Hindlimb muscle (tissue), 1 donor: ENCODE results near the gene ATRNL1. TPM values are rescaled to one million over a fixed set of nuclear protein-coding genes. Genes with fewer than 3 reads are reported as not detected.

Source experiments
- DNase-seq: peaks from one replicate; pipeline ENCODE4 v3.0.0-alpha.2; 2013
- polyA plus RNA-seq: library from polyadenylated mRNA; unstranded; fragments of 120-200 nt; gene quantifications from one replicate; pipeline ENCODE4 v1.2.1, GENCODE V29; 2013; ENCODE audit not compliant: insufficient read length

ATRNL1 gene
- polyA plus RNA-seq, 1 donor = 0.45 TPM

- no peak for DNase-seq
These were observed 860.8 kb downstream of the ATRNL1 start for GRCh38 chr10:115953968-115954367.

DNA sequence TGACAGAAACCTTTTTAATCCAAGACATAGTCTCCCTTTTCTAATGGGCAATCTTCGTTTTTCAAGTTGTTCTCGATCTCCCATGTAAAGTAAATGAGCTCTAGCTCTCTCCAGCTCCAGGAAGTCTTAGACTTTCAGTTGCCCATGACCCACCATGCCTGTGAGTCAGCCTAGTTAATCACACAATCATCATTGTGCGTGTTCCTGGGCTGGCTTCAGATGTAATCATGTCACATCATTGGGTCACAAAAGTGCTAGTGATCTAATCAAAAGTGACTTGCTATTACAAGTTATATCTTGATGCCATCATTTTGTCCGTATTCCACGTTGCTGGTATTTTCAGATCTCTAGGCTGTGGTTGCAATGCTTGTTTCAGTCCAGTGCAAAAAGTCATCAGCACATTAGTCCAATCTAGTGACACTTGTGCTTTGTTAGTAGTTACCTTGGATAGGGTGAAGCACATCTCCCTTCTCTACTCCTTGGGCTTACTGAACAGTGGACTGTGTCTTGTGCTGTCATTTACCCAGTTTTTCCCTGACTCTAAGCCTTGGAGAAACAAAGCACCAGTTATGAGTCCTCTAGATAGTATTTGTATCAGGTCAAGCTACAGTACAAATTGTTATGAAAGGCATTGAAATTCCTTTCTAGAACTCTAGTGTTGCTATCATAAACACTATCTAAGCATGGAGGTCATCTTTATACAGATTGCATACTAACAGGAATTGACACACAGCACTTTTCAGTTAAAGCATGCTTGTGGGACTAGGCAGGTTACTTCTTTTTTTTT, 863.3 kb downstream of the ATRNL1 start:
- DNase-seq = no peak

DNA sequence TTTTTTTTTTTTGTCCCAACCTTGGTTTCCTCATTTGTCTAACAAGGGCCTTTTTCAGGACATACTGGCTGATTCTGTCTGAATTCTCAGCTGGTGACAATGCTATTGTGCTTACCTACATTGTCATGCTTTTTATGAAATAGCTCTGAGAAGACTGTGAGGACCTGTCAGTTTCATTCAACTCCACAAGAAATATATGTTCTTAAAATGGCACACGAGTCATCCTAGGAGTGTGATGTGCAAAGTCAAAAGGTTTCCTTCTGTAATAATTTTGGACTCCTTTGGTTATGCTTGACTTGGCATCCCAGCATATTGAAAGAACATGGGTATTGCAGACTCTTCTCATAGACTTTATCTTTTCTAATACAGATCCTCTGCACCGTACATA, 863.8 kb downstream of the ATRNL1 start:
- no peak for DNase-seq

GRCh38 chr10:115957786-115958442, 864.7 kb downstream of the ATRNL1 start:
- no peak for DNase-seq

- no peak for DNase-seq
These were observed 870.7 kb downstream of the ATRNL1 start for GRCh38 chr10:115963848-115964247.

GRCh38 chr10:115964827-115965226, 871.7 kb downstream of the ATRNL1 start:
- no peak for DNase-seq

GRCh38 chr10:115965376-115965775, 872.2 kb downstream of the ATRNL1 start:
- no peak for DNase-seq

DNA sequence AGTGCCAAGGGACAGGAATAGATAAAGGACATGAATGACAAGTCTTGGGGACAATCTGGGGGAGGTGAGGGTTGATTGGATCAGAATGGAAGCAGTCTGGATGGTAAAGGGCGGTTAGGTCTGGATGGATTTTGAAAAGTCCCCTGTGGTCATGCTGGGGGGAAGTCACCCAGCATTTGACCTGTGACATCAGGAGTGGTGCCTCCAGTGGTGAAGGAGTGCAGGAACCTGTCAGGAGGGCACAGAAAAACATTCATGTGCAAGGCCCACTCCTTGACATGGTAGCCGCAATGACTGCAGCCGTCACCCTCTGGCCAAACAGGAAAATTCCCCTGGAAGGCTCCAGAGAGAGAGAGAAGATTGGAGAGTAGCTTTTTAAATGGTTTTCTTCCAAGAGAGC, 875.1 kb downstream of the ATRNL1 start:
- DNase-seq = no peak

- no peak for DNase-seq
These were observed 876.4 kb downstream of the ATRNL1 start for GRCh38 chr10:115969591-115969990.

- no peak for DNase-seq
These were observed 878.8 kb downstream of the ATRNL1 start for GRCh38 chr10:115971921-115972320.

GRCh38 chr10:115972426-115972825, 879.3 kb downstream of the ATRNL1 start:
- DNase-seq = no peak

- DNase-seq = no peak
These were observed 881.2 kb downstream of the ATRNL1 start for GRCh38 chr10:115974351-115974750.

DNA sequence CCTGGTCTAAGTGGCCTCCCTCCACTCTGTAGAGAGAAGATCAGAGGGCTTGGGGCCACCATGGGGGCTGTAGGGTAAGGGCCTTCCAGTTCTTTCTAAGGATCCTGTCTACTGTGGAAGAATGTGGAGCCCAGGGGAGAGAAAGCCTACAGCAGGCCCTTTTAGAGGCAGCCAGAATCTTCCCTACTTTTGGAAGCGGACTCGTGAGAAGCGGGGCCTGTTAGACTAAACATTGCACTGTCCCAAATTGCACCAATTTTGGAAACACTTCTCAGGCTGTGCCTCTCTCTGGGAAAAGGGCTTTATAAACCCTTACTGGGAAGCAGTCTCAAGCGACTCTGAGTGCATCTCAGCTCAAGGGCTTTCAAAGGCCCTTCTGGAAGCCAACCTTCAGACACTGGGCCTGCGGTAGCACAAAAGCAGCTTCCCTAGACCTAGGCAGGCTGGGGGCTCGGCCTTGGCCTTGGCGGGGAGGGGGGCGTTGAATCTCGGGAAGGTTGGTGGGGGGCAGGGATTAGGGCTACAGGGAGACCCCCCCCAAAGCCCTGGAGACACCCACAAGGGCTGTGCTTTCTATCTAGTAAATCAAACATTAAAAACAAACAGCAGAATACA, 881.8 kb downstream of the ATRNL1 start:
- DNase-seq = peak; percentile 35

- DNase-seq = no peak
These were observed 882.3 kb downstream of the ATRNL1 start for GRCh38 chr10:115975506-115975905.

- no peak for DNase-seq
These were observed 883.2 kb downstream of the ATRNL1 start for GRCh38 chr10:115976342-115976741.

DNA sequence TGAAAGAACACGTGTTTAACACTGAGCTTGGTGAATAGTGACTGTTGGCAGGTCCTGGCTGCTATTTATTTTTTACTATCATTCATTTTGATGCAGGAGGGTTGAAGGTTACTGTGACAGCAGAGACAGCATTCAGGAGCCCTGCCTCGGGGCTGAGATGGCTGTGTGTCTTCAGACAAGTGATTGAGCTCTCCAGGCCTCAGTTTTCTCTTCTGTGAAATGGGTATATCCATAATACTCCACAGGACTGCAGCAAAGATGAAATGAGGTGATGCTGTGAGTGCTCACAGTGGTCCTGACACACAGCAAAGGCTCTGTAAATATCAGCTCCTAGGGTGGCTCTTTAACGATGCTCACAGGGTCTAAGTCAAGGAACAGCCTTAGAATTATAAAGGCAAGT, 884.7 kb downstream of the ATRNL1 start:
- DNase-seq = no peak

- DNase-seq = no peak
These were observed 886.4 kb downstream of the ATRNL1 start for GRCh38 chr10:115979576-115979975.

GRCh38 chr10:115980470-115980869, 887.3 kb downstream of the ATRNL1 start:
- DNase-seq = no peak

DNA sequence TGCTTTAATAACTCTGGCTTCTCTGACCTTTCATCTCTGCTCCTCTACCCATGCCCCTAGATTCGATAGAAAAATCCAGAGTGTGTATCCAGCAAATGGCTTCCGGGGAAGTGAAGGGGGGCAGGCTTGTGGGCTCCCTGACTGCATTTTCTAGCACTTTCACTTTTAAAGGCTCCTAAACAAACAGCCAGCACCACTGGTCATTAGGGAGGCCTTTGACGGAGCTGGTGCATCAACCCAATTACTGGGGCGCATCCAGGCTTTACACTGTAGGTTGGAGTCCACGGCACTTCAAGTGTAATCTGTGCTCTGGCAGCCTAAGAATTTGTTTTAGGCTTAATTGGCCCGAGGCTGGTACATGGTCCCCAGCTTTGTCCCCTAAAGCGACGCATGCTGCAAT, 887.9 kb downstream of the ATRNL1 start:
- no peak for DNase-seq

GRCh38 chr10:115982076-115982475, 888.9 kb downstream of the ATRNL1 start:
- DNase-seq = no peak

DNA sequence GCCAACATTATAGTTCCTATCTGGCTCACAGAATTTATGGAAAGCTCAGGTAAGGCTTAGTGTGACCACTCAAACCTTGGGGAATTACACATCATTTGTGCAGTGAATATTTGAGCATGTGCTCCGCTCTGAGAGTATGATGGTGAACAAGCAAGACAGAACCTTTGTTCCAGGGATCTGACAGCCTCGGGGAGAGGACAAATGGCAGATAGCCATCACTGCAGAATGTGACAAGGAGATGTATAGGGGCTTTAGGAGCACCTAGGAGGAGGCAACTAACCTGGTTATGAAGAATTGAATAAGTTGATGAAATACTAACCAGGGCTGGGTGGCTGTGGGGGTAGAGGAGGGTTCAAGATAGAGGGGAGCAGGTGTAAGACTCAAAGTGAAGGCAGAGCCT, 889.4 kb downstream of the ATRNL1 start:
- no peak for DNase-seq

- no peak for DNase-seq
These were observed 892.6 kb downstream of the ATRNL1 start for GRCh38 chr10:115985786-115986185.

DNA sequence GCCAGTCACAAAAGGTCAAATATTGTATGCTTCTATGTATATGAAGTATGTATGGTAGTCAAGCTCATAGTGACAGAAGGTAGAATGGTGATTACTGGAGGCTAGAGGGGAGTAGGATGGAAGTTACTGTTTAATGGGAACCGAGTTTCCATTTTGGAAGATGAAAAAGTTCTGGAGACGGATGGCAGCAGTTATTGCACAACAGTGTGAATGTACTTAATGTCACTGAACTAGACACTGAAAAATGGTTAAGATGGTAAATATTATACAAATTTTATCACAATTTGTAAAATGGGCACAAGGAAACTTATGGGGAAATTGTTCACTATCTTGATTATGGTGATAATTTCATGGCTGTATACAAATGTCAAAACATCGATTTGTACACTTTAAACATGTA, 895.2 kb downstream of the ATRNL1 start:
- no peak for DNase-seq

- DNase-seq = no peak
These were observed 896.5 kb downstream of the ATRNL1 start for GRCh38 chr10:115989621-115990020.
